Breast epithelium (tissue), 4 donors: ENCODE measurements around the gene ANKMY1. TPM values are rescaled to one million over a fixed set of nuclear protein-coding genes. Genes with fewer than 3 reads are reported as not detected.

Experiments used
- DNase-seq, 2 donors: peaks; one replicate each; pipeline ENCODE4 v3.0.0-alpha.2; 2019; ENCODE audit warnings: low spot score in 2 of 2
- H3K27ac ChIP-seq, 2 donors: fragments of 200-600 bp; sonication (generic) in 1 of 2; one replicate each; pipeline ENCODE4 v1.5.1; 2016 to 2019; ENCODE audit warnings: mild to moderate bottlenecking in 1 of 2
- H3K27me3 ChIP-seq, 2 donors: fragments of 200-600 bp; sonication (generic) in 1 of 2; one replicate each; pipeline versions ENCODE4 v1.5.1 to v1.6.0; 2017 to 2019; ENCODE audit warnings: control low read depth in 1 of 2, mild to moderate bottlenecking in 1 of 2
- H3K36me3 ChIP-seq: fragments of 200-600 bp; one replicate; pipeline ENCODE4 v1.5.1; 2019
- H3K4me1 ChIP-seq, 2 donors: fragments of 200-600 bp; sonication (generic); one replicate each; pipeline ENCODE4 v1.5.1; 2016 to 2019; ENCODE audit warnings: control low read depth in 1 of 2
- H3K4me3 ChIP-seq, 3 donors: fragments of 200-600 bp; sonication (generic); 1 replicate in 2 of 3; 2 replicates in 1 of 3; pipeline ENCODE4 v1.5.1; 2016 to 2019; ENCODE audit warnings: mild to moderate bottlenecking in 3 of 3, moderate library complexity in 2 of 3
- H3K9me3 ChIP-seq, 2 donors: fragments of 200-600 bp; sonication (generic) in 1 of 2; one replicate each; pipeline ENCODE4 v1.5.1; 2016 to 2019; ENCODE audit warnings: control low read depth in 1 of 2
- CTCF ChIP-seq, 3 donors: fragments of 450-650 bp; IDR thresholded peaks; one replicate each; pipeline ENCODE4 v1.5.1; 2016 to 2017; ENCODE audit warnings: antibody characterized with exemption in 3 of 3, mild to moderate bottlenecking in 3 of 3, moderate library complexity in 3 of 3
- POLR2A ChIP-seq: fragments of 450-650 bp; IDR thresholded peaks from one replicate; pipeline ENCODE4 v1.6.1; 2016; ENCODE audit warnings: antibody characterized with exemption, mild to moderate bottlenecking, moderate library complexity
- POLR2AphosphoS5 ChIP-seq, 3 donors: sonication (generic); formaldehyde crosslinking; IDR thresholded peaks; one replicate each; pipeline ENCODE4 v1.6.1; 2017; ENCODE audit warnings: antibody characterized with exemption in 3 of 3
- intact Hi-C: fragments of 100-400 bp; cut with DNase I; formaldehyde crosslinking; loops from one replicate; pipeline ENCODE4 v1.15.1; 2023; ENCODE audit warnings: low total_unique reads
- total RNA-seq, 3 donors: library from RNA; depleted of rRNA; stranded (reverse); fragments of >200 nt; gene quantifications; one replicate each; pipeline ENCODE4 v1.1.0, GENCODE V29; 2016

Gene ANKMY1
- total RNA-seq, 3 donors from 2014 or later = 13.0 to 32.8 (median 19.0) TPM

GRCh38 chr2:240507778-240508251, 50.0 kb downstream of the ANKMY1 start:
- intact Hi-C loops = no loop called here
- Histone ChIP-seq H3K4me3 (no peak overlapping the region), H3K27me3 (no peaks in the 10 kb centered on the region), H3K4me1 (no peaks in the 10 kb centered on the region), H3K9me3 (no peaks in the 10 kb centered on the region), H3K36me3 (no peaks in the 10 kb centered on the region), H3K27ac (no peak overlapping the region)
- peak; percentile 8 to 44 for DNase-seq
- TF ChIP-seq POLR2AphosphoS5 (IDR thresholded peaks at IDR 0.05) (no peak), CTCF (IDR thresholded peaks at IDR 0.05) (no peak), POLR2A (no peak)

- TF ChIP-seq CTCF (IDR thresholded peaks at IDR 0.05) = no peak
- no peak for TF ChIP-seq POLR2AphosphoS5 (IDR thresholded peaks at IDR 0.05)
- TF ChIP-seq POLR2A = no peak
- no peaks in the 10 kb centered on the region for H3K27me3 ChIP-seq
- no peak overlapping the region for H3K27ac ChIP-seq
- H3K36me3 ChIP-seq = no peaks in the 10 kb centered on the region
- no peaks in the 10 kb centered on the region for H3K4me1 ChIP-seq
- no peaks in the 10 kb centered on the region for H3K9me3 ChIP-seq
- DNase-seq = peak; percentile 6 to 47
- intact Hi-C loops = no loop called here
- no peak overlapping the region for H3K4me3 ChIP-seq
Observed at GRCh38 chr2:240507060-240507777, 50.6 kb downstream of the ANKMY1 start.

- no peak overlapping the region for H3K4me3 ChIP-seq
- H3K27ac ChIP-seq = no peak overlapping the region
- TF ChIP-seq POLR2AphosphoS5 (IDR thresholded peaks at IDR 0.05) (no peak), POLR2A (no peak), CTCF (IDR thresholded peaks at IDR 0.05) (no peak)
- intact Hi-C loops = no loop called here
- H3K27me3 ChIP-seq = no peaks in the 10 kb centered on the region
- H3K9me3 ChIP-seq = no peaks in the 10 kb centered on the region
- no peaks in the 10 kb centered on the region for H3K36me3 ChIP-seq
- H3K4me1 ChIP-seq = no peaks in the 10 kb centered on the region
- DNase-seq = peak; percentile 4 to 20
Observed at GRCh38 chr2:240506406-240507059, 51.3 kb downstream of the ANKMY1 start.

GRCh38 chr2:240505910-240506309, 51.9 kb downstream of the ANKMY1 start:
- peak in 1 of 2 donors; percentile 33 for DNase-seq
- Histone ChIP-seq H3K27ac (no peak overlapping the region), H3K4me1 (no peaks in the 10 kb centered on the region), H3K27me3 (no peaks in the 10 kb centered on the region), H3K36me3 (no peaks in the 10 kb centered on the region), H3K4me3 (no peak overlapping the region), H3K9me3 (no peaks in the 10 kb centered on the region)
- TF ChIP-seq POLR2A = no peak
- no peak for TF ChIP-seq POLR2AphosphoS5 (IDR thresholded peaks at IDR 0.05)
- no peak for TF ChIP-seq CTCF (IDR thresholded peaks at IDR 0.05)
- intact Hi-C loops = no loop called here

GRCh38 chr2:240503848-240504247, 53.9 kb downstream of the ANKMY1 start:
- no peaks in the 10 kb centered on the region for H3K36me3 ChIP-seq
- peak; percentile 6 to 35 for DNase-seq
- TF ChIP-seq POLR2A (no peak), CTCF (IDR thresholded peaks at IDR 0.05) (no peak), POLR2AphosphoS5 (IDR thresholded peaks at IDR 0.05) (no peak)

More at GRCh38 chr2:240503848-240504247, 53.9 kb downstream of the ANKMY1 start:
- intact Hi-C loops = no loop called here
- Histone ChIP-seq H3K27me3 (no peaks in the 10 kb centered on the region), H3K27ac (no peak overlapping the region), H3K9me3 (no peaks in the 10 kb centered on the region), H3K4me1 (no peaks in the 10 kb centered on the region), H3K4me3 (no peak overlapping the region)
